HG02970 (cell line): ENCODE data around the gene SLC6A6.
"Not testable (repeated sequence)": the region's sequence is repeated elsewhere in the genome, so short reads cannot be mapped to it uniquely, and the experiment has no call there.

ENCODE experiments used
- ATAC-seq: cut with Tn5 transposase; IDR thresholded peaks from one replicate; pipeline ENCODE4 v1.9.1; 2021; ENCODE audit warnings: mild to moderate bottlenecking, moderate library complexity, moderate number of reproducible peaks; ENCODE audit not compliant: unreplicated experiment, low FRiP score

SLC6A6 gene

GRCh38 chr3:14431917-14432834 is 29.8 kb downstream of the SLC6A6 start:
- peak; percentile 82 for ATAC-seq

- no peak for ATAC-seq
Observed at GRCh38 chr3:14433106-14433505, 30.7 kb downstream of the SLC6A6 start.

GRCh38 chr3:14434126-14434497 is 31.7 kb downstream of the SLC6A6 start:
- ATAC-seq = no peak

- ATAC-seq = no peak
Observed at GRCh38 chr3:14434498-14435151, 32.2 kb downstream of the SLC6A6 start.

GRCh38 chr3:14435175-14436014 is 33.0 kb downstream of the SLC6A6 start:
- ATAC-seq = no peak

- ATAC-seq = no peak
Observed at GRCh38 chr3:14436954-14437281, 34.5 kb downstream of the SLC6A6 start.

- ATAC-seq = not testable (repeated sequence)
Observed at GRCh38 chr3:14437705-14438104, 35.3 kb downstream of the SLC6A6 start.

GRCh38 chr3:14438262-14438661 is 35.9 kb downstream of the SLC6A6 start:
- ATAC-seq = no peak

- no peak for ATAC-seq
Observed at GRCh38 chr3:14438929-14439328, 36.5 kb downstream of the SLC6A6 start.

- ATAC-seq = no peak
Observed at GRCh38 chr3:14439501-14440167, 37.2 kb downstream of the SLC6A6 start.

- no peak for ATAC-seq
Observed at GRCh38 chr3:14440168-14440518, 37.7 kb downstream of the SLC6A6 start.

- no peak for ATAC-seq
Observed at GRCh38 chr3:14440531-14441239, 38.3 kb downstream of the SLC6A6 start.

GRCh38 chr3:14441240-14441919 is 39.0 kb downstream of the SLC6A6 start:
- ATAC-seq = no peak

- no peak for ATAC-seq
Observed at GRCh38 chr3:14441920-14442300, 39.5 kb downstream of the SLC6A6 start.

GRCh38 chr3:14444380-14444779 is 42.0 kb downstream of the SLC6A6 start:
- ATAC-seq = no peak

GRCh38 chr3:14445773-14446172 is 43.4 kb downstream of the SLC6A6 start:
- no peak for ATAC-seq

- no peak for ATAC-seq
Observed at GRCh38 chr3:14446988-14447570, 44.7 kb downstream of the SLC6A6 start.

GRCh38 chr3:14448063-14448462 is 45.7 kb downstream of the SLC6A6 start:
- no peak for ATAC-seq
